H1 (cell line): Measurements from ENCODE around the gene CD300A. TPM values are rescaled to one million over a fixed set of nuclear protein-coding genes. Genes with fewer than 3 reads are reported as not detected.

Source experiments
- CTCF ChIA-PET: fragments of 300-600 bp; sonication (Branson Sonifier 250); formaldehyde crosslinking; loops from one replicate; lab custom pipeline; 2021; ENCODE audit not compliant: partially characterized antibody; lab: Charles Lee
- POLR2A ChIA-PET: fragments of 300-600 bp; sonication (Branson Sonifier 250); formaldehyde crosslinking; loops from one replicate; lab custom pipeline; 2021; ENCODE audit warnings: inconsistent platforms; ENCODE audit not compliant: partially characterized antibody; lab: Charles Lee
- DNase-seq, 2 experiments: peaks; one replicate each; pipeline versions ENCODE4 v3.0.0 to v3.0.0-alpha.2; 2010 to 2022; ENCODE audit warnings: low spot score in 2 of 2, low read depth in 1 of 2, mixed read lengths in 1 of 2
- FAIRE-seq: peaks from 2 replicates; lab custom pipeline; 2011; peaks lifted over from hg19 to GRCh38; lab: Jason Lieb, UNC
- H2AFZ ChIP-seq: 2 replicates; pipeline ENCODE4 v1.8.1; 2012; ENCODE audit warnings: low read length, inconsistent platforms
- H2AK5ac ChIP-seq: 2 replicates; pipeline ENCODE4 v1.6.1; 2013; ENCODE audit warnings: low read depth, low read length
- H2BK120ac ChIP-seq: replicated peaks from 2 replicates; pipeline ENCODE3; 2013; ENCODE audit warnings: low read depth, low read length, inconsistent platforms
- H2BK12ac ChIP-seq: 2 replicates; pipeline ENCODE4 v1.6.1; 2013; ENCODE audit warnings: low read depth, low read length
- H2BK15ac ChIP-seq: 2 replicates; pipeline ENCODE4 v1.6.1; 2013; ENCODE audit warnings: low read length
- H2BK20ac ChIP-seq: 2 replicates; pipeline ENCODE4 v1.6.1; 2013; ENCODE audit warnings: low read length
- H2BK5ac ChIP-seq: 2 replicates; pipeline ENCODE4 v1.6.1; 2013; ENCODE audit warnings: low read depth, low read length
- H3K14ac ChIP-seq: 2 replicates; pipeline ENCODE4 v1.6.1; 2013; ENCODE audit warnings: inconsistent platforms; ENCODE audit not compliant: insufficient read length
- H3K18ac ChIP-seq: 2 replicates; pipeline ENCODE4 v1.6.1; 2013; ENCODE audit warnings: low read length; ENCODE audit errors: extremely low read depth
- H3K23ac ChIP-seq: 2 replicates; pipeline ENCODE4 v1.6.1; 2013; ENCODE audit warnings: inconsistent platforms; ENCODE audit not compliant: insufficient read length
- H3K23me2 ChIP-seq: 2 replicates; pipeline ENCODE4 v1.6.1; 2013; ENCODE audit warnings: low read depth, low read length
- H3K27ac ChIP-seq: 2 replicates; pipeline ENCODE4 v1.6.1; 2011; ENCODE audit warnings: low read depth, low read length, inconsistent platforms
- H3K27me3 ChIP-seq, 4 experiments: replicated peaks in 1 of 4; 1 replicate in 1 of 4; 2 replicates in 3 of 4; pipeline versions ENCODE4 v1.6.1 to v1.8.1; 2011 to 2013; ENCODE audit warnings: low read length in 3 of 4, mild to moderate bottlenecking in 3 of 4, inconsistent platforms in 2 of 4, mixed read lengths in 2 of 4, moderate library complexity in 1 of 4; ENCODE audit not compliant: control insufficient read depth in 3 of 4, insufficient read depth in 3 of 4; ENCODE audit errors: extremely low read depth in 1 of 4
- H3K36me3 ChIP-seq, 4 experiments: 2 replicates each; pipeline versions ENCODE4 v1.6.1 to v1.8.1; 2011 to 2013; ENCODE audit warnings: mild to moderate bottlenecking in 4 of 4, low read length in 3 of 4, moderate library complexity in 2 of 4, control low read depth in 1 of 4, inconsistent platforms in 1 of 4; ENCODE audit not compliant: insufficient read depth in 4 of 4, control insufficient read depth in 2 of 4
- H3K4ac ChIP-seq: replicated peaks from 2 replicates; pipeline ENCODE3; 2013; ENCODE audit warnings: low read length, low read depth, mixed read lengths, inconsistent platforms; ENCODE audit not compliant: insufficient read length
- H3K4me1 ChIP-seq, 4 experiments: replicated peaks in 1 of 4; 1 replicate in 1 of 4; 2 replicates in 3 of 4; pipeline versions ENCODE4 v1.6.1 to v1.8.1; 2011 to 2013; ENCODE audit warnings: low read length in 3 of 4, inconsistent platforms in 2 of 4, mixed read lengths in 1 of 4; ENCODE audit not compliant: insufficient read depth in 4 of 4, control insufficient read depth in 3 of 4
- H3K4me2 ChIP-seq, 2 experiments: 2 replicates each; pipeline versions ENCODE4 v1.6.1 to v1.8.1; 2011 to 2013; ENCODE audit warnings: low read depth in 2 of 2, low read length in 2 of 2, control low read depth in 1 of 2, inconsistent platforms in 1 of 2, mild to moderate bottlenecking in 1 of 2; ENCODE audit not compliant: insufficient read depth in 1 of 2
- H3K4me3 ChIP-seq, 4 experiments: fragments of 200-600, 300-600 bp in 1 of 4; sonication (generic), shearing (Covaris generic), sonication (Bioruptor Twin) in 1 of 4; 2 replicates each; pipeline versions ENCODE4 v1.5.1 to v1.8.1; 2011 to 2016; ENCODE audit warnings: low read length in 4 of 4, low read depth in 3 of 4, control low read depth in 2 of 4, inconsistent platforms in 2 of 4, mild to moderate bottlenecking in 2 of 4, mixed read lengths in 1 of 4, moderate library complexity in 1 of 4; ENCODE audit not compliant: insufficient read depth in 2 of 4; ENCODE audit errors: extremely low read depth in 1 of 4
- H3K56ac ChIP-seq: replicated peaks from 2 replicates; pipeline ENCODE3; 2013; ENCODE audit warnings: low read depth, mild to moderate bottlenecking, mixed read lengths, low read length, inconsistent platforms; ENCODE audit not compliant: insufficient read length
- H3K79me1 ChIP-seq: 2 replicates; pipeline ENCODE4 v1.6.1; 2013; ENCODE audit warnings: low read depth, low read length, control low read depth
- H3K79me2 ChIP-seq, 2 experiments: 2 replicates each; pipeline versions ENCODE4 v1.6.1 to v1.8.1; 2012 to 2013; ENCODE audit warnings: low read length in 2 of 2, mild to moderate bottlenecking in 2 of 2, inconsistent platforms in 1 of 2; ENCODE audit not compliant: insufficient read depth in 2 of 2, control insufficient read depth in 1 of 2
- H3K9ac ChIP-seq, 4 experiments: replicated peaks in 1 of 4; 1 replicate in 1 of 4; 2 replicates in 3 of 4; pipeline versions ENCODE4 v1.6.1 to v1.8.1; 2011 to 2013; ENCODE audit warnings: low read depth in 3 of 4, low read length in 3 of 4, control low read depth in 2 of 4, mild to moderate bottlenecking in 2 of 4, moderate library complexity in 2 of 4, inconsistent platforms in 1 of 4; ENCODE audit errors: extremely low read depth in 1 of 4
- H3K9me3 ChIP-seq, 2 experiments: 2 replicates each; pipeline versions ENCODE4 v1.6.1 to v1.8.1; 2012 to 2013; ENCODE audit warnings: mild to moderate bottlenecking in 2 of 2, moderate library complexity in 2 of 2, control low read depth in 1 of 2, inconsistent platforms in 1 of 2, low read depth in 1 of 2, low read length in 1 of 2, mixed read lengths in 1 of 2; ENCODE audit not compliant: insufficient read depth in 2 of 2
- H4K20me1 ChIP-seq, 2 experiments: replicated peaks in 1 of 2; 2 replicates each; pipeline versions ENCODE3 to v1.8.1; 2011 to 2013; ENCODE audit warnings: inconsistent platforms in 2 of 2, low read length in 2 of 2, mild to moderate bottlenecking in 1 of 2; ENCODE audit not compliant: insufficient read depth in 2 of 2, control insufficient read depth in 1 of 2
- H4K5ac ChIP-seq: 2 replicates; pipeline ENCODE4 v1.6.1; 2013; ENCODE audit warnings: low read length, low read depth, mixed read lengths, inconsistent platforms; ENCODE audit not compliant: insufficient read length
- H4K8ac ChIP-seq: 2 replicates; pipeline ENCODE4 v1.8.0; 2013; ENCODE audit warnings: mild to moderate bottlenecking, moderate library complexity, low read length, inconsistent platforms; ENCODE audit not compliant: insufficient read depth; ENCODE audit errors: extremely low read depth
- H4K91ac ChIP-seq: replicated peaks from 2 replicates; pipeline ENCODE3; 2013; ENCODE audit warnings: low read length, mixed read lengths, inconsistent platforms; ENCODE audit not compliant: insufficient read length
- BACH1 ChIP-seq: IDR thresholded peaks from 2 replicates; pipeline ENCODE4 v1.6.1; 2012; ENCODE audit warnings: low read length, improper control_type of control experiment
- BCL11A ChIP-seq, 2 experiments: IDR thresholded peaks; one replicate each; pipeline ENCODE4 v1.6.1; 2011; ENCODE audit warnings: low read depth in 2 of 2, low read length in 2 of 2, mild to moderate bottlenecking in 2 of 2
- WGBS, 2 experiments: shearing (Covaris generic) in 1 of 2; methylation state at CpG; one replicate each; pipeline versions ENCODE4 v1.1.6 to v1.1.7; 2013 to 2015; ENCODE audit warnings: low lambda C conversion rate in 2 of 2, mixed read lengths in 2 of 2, inconsistent platforms in 1 of 2, low coverage in 1 of 2, missing lambda C conversion rate in 1 of 2; ENCODE audit not compliant: insufficient replicate concordance in 2 of 2, insufficient coverage in 1 of 2, insufficient read length in 1 of 2; ENCODE audit errors: extremely low coverage in 1 of 2, missing lambda C conversion rate in 1 of 2; 5-methylcytosine and 5-hydroxymethylcytosine counted together
- polyA plus RNA-seq, 7 experiments: library from polyadenylated mRNA; depleted of rRNA in 3 of 7; stranded (reverse) in 5 of 7; unstranded in 2 of 7; fragments of >200 nt in 5 of 7; fragments of 200-250 nt in 2 of 7; gene quantifications; 1 replicate in 5 of 7; 2 replicates in 1 of 7; 4 replicates in 1 of 7; pipeline versions ENCODE4 v1.2.1 to v1.2.3, GENCODE V29; 2011 to 2013; ENCODE audit warnings: missing spikeins in 2 of 7, mixed read lengths in 2 of 7
- total RNA-seq: library from RNA; stranded (reverse); fragmentation: NEBNext Ultra II Directional; extraction: Animal tissue kit (Norgen Biotek cat#: 25700); gene quantifications from 2 replicates; pipeline ENCODE4 v1.2.1, GENCODE V29; 2021

Gene CD300A
- total and polyA plus RNA-seq, 2 of the 8 experiments (the other 6 are each of a cell fraction or from before 2014, with no cell fraction given) = 0.52 to 1.3 TPM

- H3K4me3 ChIP-seq = no peak overlapping the region
- no peak overlapping the region; a peak in 1 of 7 replicates for H3K9ac ChIP-seq
- H3K79me1 ChIP-seq = no peaks in the 10 kb centered on the region
- H2BK12ac ChIP-seq = peak overlapping the region; percentile 71; the same call in 1 of the 2 replicates
- H2BK120ac ChIP-seq = no peak overlapping the region
- CTCF ChIA-PET = interaction anchor here (1.2 to 1.6 kb wide), 3 partner anchors 10 to 39 kb away, joined by 3 to 7 read pairs (median 4); no protein-coding TSS in a partner anchor
- H2AK5ac ChIP-seq = peak overlapping the region; percentile 60; the same call in 1 of the 2 replicates
- DNase-seq (no peak), FAIRE-seq (no peak)
- H3K4me1 ChIP-seq = peaks cover 5 to 31% (median 23%) of the 10 kb centered on the region in 4 experiments
- H3K14ac ChIP-seq = no peak overlapping the region
- H3K23me2 ChIP-seq = peaks cover 20% of the 10 kb centered on the region
- no peak overlapping the region; the same call in 1 of the 2 replicates for H2BK5ac ChIP-seq
- no peak overlapping the region for H3K4ac ChIP-seq
- H3K4me2 ChIP-seq = peak overlapping the region in 1 of 2 experiments; percentile 7; a peak in 1 of 4 replicates
- no peak overlapping the region for H2AFZ ChIP-seq
- H4K8ac ChIP-seq = no peak overlapping the region
- no peaks in the 10 kb centered on the region for H3K36me3 ChIP-seq
- peak overlapping the region; percentile 61; the same call in 1 of the 2 replicates for H2BK15ac ChIP-seq
- TF ChIP-seq BCL11A (IDR thresholded peaks at IDR 0.05; ENCODE audit: low read depth in 2 of 2, low read length in 2 of 2) (no peak), BACH1 (no peak)
- no peaks in the 10 kb centered on the region for H4K20me1 ChIP-seq
- H3K9me3 ChIP-seq = no peaks in the 10 kb centered on the region
- H3K18ac ChIP-seq = peak overlapping the region; percentile 32; the same call in 1 of the 2 replicates
- POLR2A ChIA-PET = interaction anchor here (1.3 kb wide), 1 partner anchor 21 kb away, joined by 3 read pairs; no protein-coding TSS in a partner anchor
- 79% methylated on average over 6 of the region's 6 CpGs; no CpG with 5 or more reads in 1 of the 2 experiments for WGBS, 2 experiments
- no peak overlapping the region for H3K23ac ChIP-seq
- no peak overlapping the region for H3K56ac ChIP-seq
- H3K79me2 ChIP-seq = no peaks in the 10 kb centered on the region
- peaks cover 0 to 16% (median 10%) of the 10 kb centered on the region in 4 experiments; a peak in 5 of 7 replicates for H3K27me3 ChIP-seq
- H2BK20ac ChIP-seq = no peak overlapping the region; the same call in 1 of the 2 replicates
- H3K27ac ChIP-seq = no peak overlapping the region
- peak overlapping the region; percentile 80 for H4K91ac ChIP-seq
- H4K5ac ChIP-seq = no peak overlapping the region
These were observed 38.7 kb upstream of the CD300A start for GRCh38 chr17:74427763-74428153.
